HG03060 (cell line): Measurements from ENCODE around the gene YIF1A.
"Not testable (repeated sequence)": the region's sequence is repeated elsewhere in the genome, so short reads cannot be mapped to it uniquely, and the experiment has no call there.

ENCODE experiments used
- ATAC-seq: cut with Tn5 transposase; IDR thresholded peaks from one replicate; pipeline ENCODE4 v1.9.1; 2021; ENCODE audit warnings: low read depth, moderate number of reproducible peaks; ENCODE audit not compliant: unreplicated experiment

The YIF1A gene

GRCh38 chr11:66258473-66258893, 30.5 kb downstream of the YIF1A start:
- ATAC-seq, result no peak

- not testable (repeated sequence) for ATAC-seq
These were observed 35.9 kb downstream of the YIF1A start for GRCh38 chr11:66253081-66253480.

- no peak for ATAC-seq
These were observed 37.1 kb downstream of the YIF1A start for GRCh38 chr11:66251809-66252208.

- no peak for ATAC-seq
These were observed 40.0 kb downstream of the YIF1A start for GRCh38 chr11:66248903-66249302.

- ATAC-seq, result no peak
These were observed 41.1 kb downstream of the YIF1A start for GRCh38 chr11:66247801-66248200.

GRCh38 chr11:66247295-66247694, 41.6 kb downstream of the YIF1A start:
- no peak for ATAC-seq

- no peak for ATAC-seq
These were observed 45.0 kb downstream of the YIF1A start for GRCh38 chr11:66243782-66244535.

GRCh38 chr11:66242095-66242765, 46.7 kb downstream of the YIF1A start:
- no peak for ATAC-seq

- no peak for ATAC-seq
These were observed 48.2 kb downstream of the YIF1A start for GRCh38 chr11:66240781-66241136.

- no peak for ATAC-seq
These were observed 48.8 kb downstream of the YIF1A start for GRCh38 chr11:66239998-66240780.

GRCh38 chr11:66239511-66239910, 49.4 kb downstream of the YIF1A start:
- ATAC-seq, result no peak

GRCh38 chr11:66238786-66239413, 50.0 kb downstream of the YIF1A start:
- ATAC-seq, result no peak

- ATAC-seq, result no peak
These were observed 51.1 kb downstream of the YIF1A start for GRCh38 chr11:66237867-66238266.

- no peak for ATAC-seq
These were observed 53.8 kb downstream of the YIF1A start for GRCh38 chr11:66235141-66235540.
